ENCODE data around the gene FBXO45. TPM values are rescaled to one million over a fixed set of nuclear protein-coding genes. Genes with fewer than 3 reads are reported as not detected.
A peak's percentile ranks its signal among the peaks of the same experiment; 100 is the strongest.

Gene FBXO45
- total and polyA plus RNA-seq, 9 of the 15 experiments (the other 6 are each of a cell fraction or from before 2014, with no cell fraction given) = 15.2 to 52.8 (median 37.0) TPM

- H3K36me3 ChIP-seq (ENCODE audit: control insufficient read depth, insufficient read depth, low read length) = no peaks in the 10 kb centered on the region
- ChIA-PET POLR2A (interaction anchor here (0.6 to 1.1 kb wide), 6 partner anchors 9 to 82 kb away, joined by 3 to 4 read pairs (median 3); no protein-coding TSS in a partner anchor), CTCF (ENCODE audit: low intra/inter-chr PET ratio) (interaction anchor here (1.1 to 4.2 kb wide), 3 partner anchors 76 to 844 kb away, joined by 4 to 48 read pairs (median 9); partner anchors contain the start of gene PIGZ)
- intact Hi-C loops (cut with micrococcal nuclease) (loop anchor here (1.0 to 5.0 kb wide), 8 partner anchors 23 to 578 kb away; partner anchors contain the start of gene NCBP2), in situ Hi-C loops (cut with MboI) (loop anchor here (10.0 kb wide), 1 partner anchor 365 kb away; no protein-coding TSS in a partner anchor)
- H4K20me1 ChIP-seq (replicated peaks; ENCODE audit: control insufficient read depth, insufficient read depth, low read length) = no peaks in the 10 kb centered on the region
- H3K79me2 ChIP-seq (ENCODE audit: control insufficient read depth, insufficient read depth, low read length) = no peaks in the 10 kb centered on the region
- DNase-seq (ENCODE audit: extremely low read depth in 1 of 4, low spot score in 3 of 4) (peak; percentile 93 to 96 (median 94)), ATAC-seq (peak; percentile 96), FAIRE-seq (peak; percentile 87)
- peaks cover 11 to 20% of the 10 kb centered on the region in 2 experiments for H3K4me1 ChIP-seq (replicated peaks in 1 of 2; ENCODE audit: control insufficient read depth in 2 of 2, insufficient read depth in 2 of 2, low read length in 2 of 2)
- no peak overlapping the region; the same call in 2 of the 3 replicates for H3K27ac ChIP-seq (ENCODE audit: extremely low read depth, low read depth, low read length)
- 23% methylated on average over 5 of the region's 5 CpGs for WGBS (ENCODE audit: insufficient coverage, low coverage, missing lambda C conversion rate)
- H3K9me1 ChIP-seq (ENCODE audit: control insufficient read depth, insufficient read depth, low read length) = no peaks in the 10 kb centered on the region
- peak overlapping the region; percentile 67 for H2AFZ ChIP-seq (ENCODE audit: low read depth, low read length)
- H3K9me3 ChIP-seq (replicated peaks; ENCODE audit: control insufficient read depth, insufficient read depth, low read depth, low read length) = no peaks in the 10 kb centered on the region
- H3K27me3 ChIP-seq (ENCODE audit: control insufficient read depth in 2 of 2, insufficient read depth in 2 of 2, low read length in 2 of 2) = no peaks in the 10 kb centered on the region
- H3K4me2 ChIP-seq (ENCODE audit: insufficient read depth, low read length) = no peak overlapping the region
- no TSS peak for BruUV-seq (replicated peaks)
- no peak overlapping the region for H3K4me3 ChIP-seq
- H3K9ac ChIP-seq (ENCODE audit: insufficient read depth in 1 of 2, low read depth in 2 of 2, low read length in 2 of 2) = no peak overlapping the region
- TF ChIP-seq SP1 (CRISPR knock-in tag; IDR thresholded peaks at IDR 0.05) (peak; percentile 72), RB1 (IDR thresholded peaks at IDR 0.05; ENCODE audit: low read depth) (peak; percentile 46; the same call in 1 of the 2 replicates), ZNF740 (CRISPR knock-in tag; IDR thresholded peaks at IDR 0.05) (0 out of 2 replicates have a peak, but pooled peaks have one; percentile 37), ZNF740 (tag; IDR thresholded peaks at IDR 0.05) (0 out of 4 replicates have a peak, but pooled peaks of 1 of the 2 experiments have one; percentile 33), ARNT (IDR thresholded peaks at IDR 0.05) (peak in 1 of 2 experiments; percentile 44; a peak in 1 of 4 replicates), NFIC (IDR thresholded peaks at IDR 0.05) (peak; percentile 22), RAD21 (CRISPR knock-in tag; conservative IDR thresholded peaks at IDR 0.05 in 1 of 2, IDR thresholded peaks at IDR 0.05 in 1 of 2) (peak; percentile 94 to 98), BRD9 (IDR thresholded peaks at IDR 0.05; ENCODE audit: low read depth, partially characterized antibody) (peak; percentile 28), VEZF1 (CRISPR knock-in tag; IDR thresholded peaks at IDR 0.05) (peak; percentile 97), HINFP (tag; conservative IDR thresholded peaks at IDR 0.05; ENCODE audit: low read depth) (no peak), LEF1 (IDR thresholded peaks at IDR 0.05) (no peak)
- TF ChIP-seq, protein P1, sequence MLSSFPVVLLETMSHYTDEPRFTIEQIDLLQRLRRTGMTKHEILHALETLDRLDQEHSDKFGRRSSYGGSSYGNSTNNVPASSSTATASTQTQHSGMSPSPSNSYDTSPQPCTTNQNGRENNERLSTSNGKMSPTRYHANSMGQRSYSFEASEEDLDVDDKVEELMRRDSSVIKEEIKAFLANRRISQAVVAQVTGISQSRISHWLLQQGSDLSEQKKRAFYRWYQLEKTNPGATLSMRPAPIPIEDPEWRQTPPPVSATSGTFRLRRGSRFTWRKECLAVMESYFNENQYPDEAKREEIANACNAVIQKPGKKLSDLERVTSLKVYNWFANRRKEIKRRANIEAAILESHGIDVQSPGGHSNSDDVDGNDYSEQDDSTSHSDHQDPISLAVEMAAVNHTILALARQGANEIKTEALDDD (IDR thresholded peaks at IDR 0.05) = peak; percentile 80
Measured at GRCh38 chr3:196609343-196609775, 40.9 kb downstream of the FBXO45 start.
